ENCODE results near the gene RAI14.

Gene RAI14

GRCh38 chr5:34844999-34845398 is 188.9 kb downstream of the RAI14 start:
- no peak for TF ChIP-seq CTCF (conservative IDR thresholded peaks at IDR 0.05)
- peak overlapping the region; percentile 78 for H3K27ac ChIP-seq

- no peak for TF ChIP-seq CTCF (conservative IDR thresholded peaks at IDR 0.05)
- no peak overlapping the region for H3K27ac ChIP-seq
Measured at GRCh38 chr5:34847056-34847455, 190.9 kb downstream of the RAI14 start.

GRCh38 chr5:34847552-34847951 is 191.4 kb downstream of the RAI14 start:
- no peak overlapping the region for H3K27ac ChIP-seq
- TF ChIP-seq CTCF (conservative IDR thresholded peaks at IDR 0.05): no peak

- TF ChIP-seq CTCF (conservative IDR thresholded peaks at IDR 0.05): no peak
- H3K27ac ChIP-seq: no peak overlapping the region
Measured at GRCh38 chr5:34848230-34848629, 192.1 kb downstream of the RAI14 start.

- no peak for TF ChIP-seq CTCF (conservative IDR thresholded peaks at IDR 0.05)
- H3K27ac ChIP-seq: no peak overlapping the region
Measured at GRCh38 chr5:34849253-34849652, 193.1 kb downstream of the RAI14 start.

- H3K27ac ChIP-seq: peak overlapping the region; percentile 71
- no peak for TF ChIP-seq CTCF (conservative IDR thresholded peaks at IDR 0.05)
Measured at GRCh38 chr5:34854459-34855174, 198.5 kb downstream of the RAI14 start.

- H3K27ac ChIP-seq: no peak overlapping the region
- TF ChIP-seq CTCF (conservative IDR thresholded peaks at IDR 0.05): no peak
Measured at GRCh38 chr5:34857161-34857560, 201.0 kb downstream of the RAI14 start.

Measured in VCaP (cell line).